ENCODE measurements around the gene SMYD4. TPM values are rescaled to one million over a fixed set of nuclear protein-coding genes. Genes with fewer than 3 reads are reported as not detected.
"Not testable (repeated sequence)": the region's sequence is repeated elsewhere in the genome, so short reads cannot be mapped to it uniquely, and the experiment has no call there.

The SMYD4 gene
- total RNA-seq, 4 donors from 2014 or later, result 15.1 to 18.1 (median 16.7) TPM

- in situ Hi-C loops (cut with MboI; ENCODE audit: low sequenced_read_pairs in 4 of 4) (loop anchor here (10.0 to 25.0 kb wide), 3 partner anchors 76 to 199 kb away; no protein-coding TSS in a partner anchor), intact Hi-C loops (cut with DNase I; ENCODE audit: low total_unique reads) (loop anchor here (2.0 kb wide), 1 partner anchor 144 kb away; no protein-coding TSS in a partner anchor)
- H3K4me3 ChIP-seq, result peak overlapping the region; percentile 45 to 53 (median 48)
- H3K27me3 ChIP-seq, result no peaks in the 10 kb centered on the region
- ATAC-seq, result peak; percentile 94 to 98
- H3K36me3 ChIP-seq, result peaks cover 0 to under 1% of the 10 kb centered on the region in 2 donors
- H3K4me1 ChIP-seq, result peaks cover 17 to 23% of the 10 kb centered on the region in 2 donors
- peak overlapping the region; percentile 94 to 99 (median 96) for H3K27ac ChIP-seq
- TF ChIP-seq CTCF (IDR thresholded peaks at IDR 0.05 in 4 of 5, conservative IDR thresholded peaks at IDR 0.05 in 1 of 5) (peak in 2 of 5 experiments; percentile 12 to 16), POLR2A (IDR thresholded peaks at IDR 0.05) (peak; percentile 13 to 73)
- H3K9me3 ChIP-seq, result no peaks in the 10 kb centered on the region
- peak; percentile 91 for DNase-seq
Measured at GRCh38 chr17:1860978-1861377, 31.3 kb upstream of the SMYD4 start.

- DNase-seq; H3K27me3 ChIP-seq; H3K9me3 ChIP-seq; intact Hi-C loops (cut with DNase I; ENCODE audit: low total_unique reads); H3K4me3 ChIP-seq; ATAC-seq: not testable (repeated sequence)
- Histone ChIP-seq H3K4me1 (peaks cover 13 to 17% of the 10 kb centered on the region in 2 donors), H3K36me3 (peaks cover 0 to 34% of the 10 kb centered on the region in 2 donors), H3K27ac (peak overlapping the region in 1 of 4 donors; percentile 1)
- in situ Hi-C loops (cut with MboI; ENCODE audit: low sequenced_read_pairs in 4 of 4), result loop anchor here in 2 of 4 donors (25.0 kb wide), 1 partner anchor 194 kb away; no protein-coding TSS in a partner anchor
Measured at GRCh38 chr17:1856462-1856861, 26.8 kb upstream of the SMYD4 start.

GRCh38 chr17:1853698-1854097 lies 24.0 kb upstream of the SMYD4 start:
- in situ Hi-C loops (cut with MboI; ENCODE audit: low sequenced_read_pairs in 4 of 4), result loop anchor here in 2 of 4 donors (25.0 kb wide), 1 partner anchor 191 kb away; no protein-coding TSS in a partner anchor
- intact Hi-C loops (cut with DNase I; ENCODE audit: low total_unique reads), result no loop called here

GRCh38 chr17:1852327-1852726 lies 22.6 kb upstream of the SMYD4 start:
- TF ChIP-seq POLR2A (IDR thresholded peaks at IDR 0.05), result no peak
- no peak for TF ChIP-seq CTCF (IDR thresholded peaks at IDR 0.05 in 4 of 5, conservative IDR thresholded peaks at IDR 0.05 in 1 of 5)
- no peak for DNase-seq
- no peaks in the 10 kb centered on the region for H3K4me1 ChIP-seq
- no peak for ATAC-seq
- H3K27ac ChIP-seq, result peak overlapping the region in 1 of 4 donors; percentile 7
- intact Hi-C loops (cut with DNase I; ENCODE audit: low total_unique reads), result no loop called here
- in situ Hi-C loops (cut with MboI; ENCODE audit: low sequenced_read_pairs in 4 of 4), result loop anchor here in 2 of 4 donors (25.0 kb wide), 1 partner anchor 190 kb away; no protein-coding TSS in a partner anchor
- H3K27me3 ChIP-seq, result no peaks in the 10 kb centered on the region
- no peak overlapping the region for H3K4me3 ChIP-seq
- peaks cover 0 to 45% of the 10 kb centered on the region in 2 donors for H3K36me3 ChIP-seq
- H3K9me3 ChIP-seq, result no peaks in the 10 kb centered on the region

More at GRCh38 chr17:1853698-1854097, 24.0 kb upstream of the SMYD4 start:
- H3K9me3 ChIP-seq, result no peaks in the 10 kb centered on the region
- no peak for TF ChIP-seq CTCF (IDR thresholded peaks at IDR 0.05 in 4 of 5, conservative IDR thresholded peaks at IDR 0.05 in 1 of 5)
- TF ChIP-seq POLR2A (IDR thresholded peaks at IDR 0.05), result no peak
- no peaks in the 10 kb centered on the region for H3K27me3 ChIP-seq
- H3K36me3 ChIP-seq, result peaks cover 0 to 38% of the 10 kb centered on the region in 2 donors
- no peak for DNase-seq
- no peak overlapping the region for H3K4me3 ChIP-seq
- no peak overlapping the region for H3K27ac ChIP-seq
- no peak for ATAC-seq
- peaks cover 0 to 5% of the 10 kb centered on the region in 2 donors for H3K4me1 ChIP-seq

GRCh38 chr17:1847191-1847590 lies 17.5 kb upstream of the SMYD4 start:
- in situ Hi-C loops (cut with MboI; ENCODE audit: low sequenced_read_pairs in 4 of 4) (no loop called here), intact Hi-C loops (cut with DNase I; ENCODE audit: low total_unique reads) (no loop called here)
- no peaks in the 10 kb centered on the region for H3K27me3 ChIP-seq
- H3K4me3 ChIP-seq, result no peak overlapping the region
- ATAC-seq, result no peak
- DNase-seq, result no peak
- H3K36me3 ChIP-seq, result peaks cover 0 to 47% of the 10 kb centered on the region in 2 donors
- no peak for TF ChIP-seq CTCF (IDR thresholded peaks at IDR 0.05 in 4 of 5, conservative IDR thresholded peaks at IDR 0.05 in 1 of 5)
- TF ChIP-seq POLR2A (IDR thresholded peaks at IDR 0.05), result no peak
- H3K27ac ChIP-seq, result no peak overlapping the region
- no peaks in the 10 kb centered on the region for H3K9me3 ChIP-seq
- H3K4me1 ChIP-seq, result peaks cover 8 to 11% of the 10 kb centered on the region in 2 donors
